ENCODE data around the gene LGALS7B.
"Not testable (repeated sequence)": the region's sequence is repeated elsewhere in the genome, so short reads cannot be mapped to it uniquely, and the experiment has no call there.

Gene LGALS7B

GRCh38 chr19:38796154-38796553 is 7.2 kb downstream of the LGALS7B start:
- no peak overlapping the region for H3K4me3 ChIP-seq (ENCODE audit: low read depth, low read length)
- DNase-seq (ENCODE audit: low read depth), result no peak
- TF ChIP-seq CTCF (IDR thresholded peaks at IDR 0.05; ENCODE audit: control insufficient read depth, extremely low read depth, insufficient read depth), result no peak

GRCh38 chr19:38797781-38798180 is 8.8 kb downstream of the LGALS7B start:
- not testable (repeated sequence) for DNase-seq (ENCODE audit: low read depth); H3K4me3 ChIP-seq (ENCODE audit: low read depth, low read length)

- TF ChIP-seq CTCF (IDR thresholded peaks at IDR 0.05; ENCODE audit: control insufficient read depth, extremely low read depth, insufficient read depth), result no peak
- DNase-seq (ENCODE audit: low read depth), result no peak
- H3K4me3 ChIP-seq (ENCODE audit: low read depth, low read length), result no peak overlapping the region
Measured at GRCh38 chr19:38799104-38799503, 10.1 kb downstream of the LGALS7B start.

GRCh38 chr19:38800577-38801347 is 11.8 kb downstream of the LGALS7B start:
- no peak overlapping the region for H3K4me3 ChIP-seq (ENCODE audit: low read depth, low read length)
- DNase-seq (ENCODE audit: low read depth), result no peak
- no peak for TF ChIP-seq CTCF (IDR thresholded peaks at IDR 0.05; ENCODE audit: control insufficient read depth, extremely low read depth, insufficient read depth)

GRCh38 chr19:38801359-38802095 is 12.5 kb downstream of the LGALS7B start:
- DNase-seq (ENCODE audit: low read depth), result no peak
- no peak overlapping the region for H3K4me3 ChIP-seq (ENCODE audit: low read depth, low read length)
- TF ChIP-seq CTCF (IDR thresholded peaks at IDR 0.05; ENCODE audit: control insufficient read depth, extremely low read depth, insufficient read depth), result no peak

- no peak for TF ChIP-seq CTCF (IDR thresholded peaks at IDR 0.05; ENCODE audit: control insufficient read depth, extremely low read depth, insufficient read depth)
- DNase-seq (ENCODE audit: low read depth), result no peak
- no peak overlapping the region for H3K4me3 ChIP-seq (ENCODE audit: low read depth, low read length)
Measured at GRCh38 chr19:38803543-38803942, 14.5 kb downstream of the LGALS7B start.

GRCh38 chr19:38805180-38805579 is 16.2 kb downstream of the LGALS7B start:
- DNase-seq (ENCODE audit: low read depth), result no peak
- no peak overlapping the region for H3K4me3 ChIP-seq (ENCODE audit: low read depth, low read length)
- no peak for TF ChIP-seq CTCF (IDR thresholded peaks at IDR 0.05; ENCODE audit: control insufficient read depth, extremely low read depth, insufficient read depth)

Data from LNCaP clone FGC (cell line).